A673 (cell line): ENCODE measurements around the gene TMEM186. TPM values are rescaled to one million over a fixed set of nuclear protein-coding genes. Genes with fewer than 3 reads are reported as not detected.

Source experiments
- BruUV-seq: library from RNA; stranded (reverse); fragments of 400-500 nt; replicated peaks from 2 replicates; lab custom pipeline; 2021; lab: Mats Ljungman, UMichigan
- CTCF ChIA-PET: fragments of 300-600 bp; sonication (Branson Sonifier 250); formaldehyde crosslinking; loops from one replicate; lab custom pipeline; 2022; ENCODE audit warnings: antibody characterized with exemption; lab: Charles Lee
- POLR2A ChIA-PET: fragments of 300-600 bp; sonication (Branson Sonifier 250); formaldehyde crosslinking; loops from one replicate; lab custom pipeline; 2022; ENCODE audit warnings: antibody characterized with exemption; ENCODE audit not compliant: low non-redundant PET; lab: Charles Lee
- DNase-seq: peaks from one replicate; pipeline ENCODE4 v3.0.0-alpha.2; 2015; ENCODE audit warnings: low spot score
- H3K27ac ChIP-seq: fragments of 200-600 bp; sonication (generic); 2 replicates; pipeline ENCODE4 v1.5.1; 2016; ENCODE audit warnings: mixed run types, low read depth, mild to moderate bottlenecking, mixed read lengths, antibody characterized with exemption, low read length; ENCODE audit not compliant: poor library complexity, severe bottlenecking
- H3K27me3 ChIP-seq: fragments of 200-600 bp; sonication (generic); replicated peaks from 2 replicates; pipeline ENCODE4 v1.6.1; 2017; ENCODE audit warnings: mixed run types, low read depth, mild to moderate bottlenecking, mixed read lengths, antibody characterized with exemption, low read length; ENCODE audit not compliant: insufficient read depth, poor library complexity
- H3K36me3 ChIP-seq: fragments of 200-600 bp; sonication (generic); 2 replicates; pipeline ENCODE4 v1.6.1; 2016; ENCODE audit warnings: mixed run types, mild to moderate bottlenecking, mixed read lengths, antibody characterized with exemption, low read length; ENCODE audit not compliant: insufficient read depth, poor library complexity, severe bottlenecking
- H3K4me1 ChIP-seq: fragments of 200-600 bp; sonication (generic); 2 replicates; pipeline ENCODE4 v1.6.1; 2017; ENCODE audit warnings: mixed run types, mild to moderate bottlenecking, mixed read lengths, antibody characterized with exemption, low read length; ENCODE audit not compliant: insufficient read depth, poor library complexity, severe bottlenecking
- H3K4me3 ChIP-seq: fragments of 200-600 bp; sonication (generic); 2 replicates; pipeline ENCODE4 v1.5.1; 2016; ENCODE audit warnings: low read depth, mixed run types, mild to moderate bottlenecking, mixed read lengths, low read length; ENCODE audit not compliant: poor library complexity, severe bottlenecking
- H3K9me3 ChIP-seq: fragments of 200-600 bp; sonication (generic); 2 replicates; pipeline ENCODE4 v1.6.1; 2016; ENCODE audit warnings: mixed run types, low read depth, mild to moderate bottlenecking, mixed read lengths, antibody characterized with exemption, low read length; ENCODE audit not compliant: poor library complexity, severe bottlenecking
- CTCF ChIP-seq: fragments of 300-800, 200-600 bp; sonication (generic); conservative IDR thresholded peaks from 2 replicates; pipeline ENCODE4 v1.5.1; 2017; ENCODE audit warnings: low read depth, mild to moderate bottlenecking, antibody characterized with exemption, low read length, moderate library complexity, mixed read lengths
- EZH2 ChIP-seq: fragments of 200-600 bp; sonication (generic); IDR thresholded peaks from 2 replicates; pipeline ENCODE4 v1.6.1; 2017; ENCODE audit warnings: borderline replicate concordance, low read depth, mild to moderate bottlenecking, mixed read lengths, antibody characterized with exemption, low read length; ENCODE audit not compliant: poor library complexity, severe bottlenecking
- intact Hi-C: fragments of 100-400 bp; cut with micrococcal nuclease; formaldehyde crosslinking; loops from one replicate; pipeline ENCODE4 v1.10.0; 2022; ENCODE audit not compliant: unreplicated experiment
- total RNA-seq: library from RNA; stranded (reverse); gene quantifications from 2 replicates; pipeline ENCODE4 v1.2.3, GENCODE V29; 2021

Gene TMEM186
- total RNA-seq, 1 experiment from 2014 or later = 13.5 TPM

- Histone ChIP-seq H3K27ac (no peak overlapping the region), H3K27me3 (no peaks in the 10 kb centered on the region), H3K4me1 (no peaks in the 10 kb centered on the region), H3K36me3 (no peaks in the 10 kb centered on the region), H3K9me3 (no peaks in the 10 kb centered on the region), H3K4me3 (no peak overlapping the region)
- CTCF ChIA-PET = no interaction called here
- TF ChIP-seq EZH2 = no peak
- BruUV-seq = no TSS peak
- intact Hi-C loops = no loop called here
- POLR2A ChIA-PET = no interaction called here
- no peak for DNase-seq
Measured at GRCh38 chr16:8763083-8763482, 34.4 kb downstream of the TMEM186 start.

DNA sequence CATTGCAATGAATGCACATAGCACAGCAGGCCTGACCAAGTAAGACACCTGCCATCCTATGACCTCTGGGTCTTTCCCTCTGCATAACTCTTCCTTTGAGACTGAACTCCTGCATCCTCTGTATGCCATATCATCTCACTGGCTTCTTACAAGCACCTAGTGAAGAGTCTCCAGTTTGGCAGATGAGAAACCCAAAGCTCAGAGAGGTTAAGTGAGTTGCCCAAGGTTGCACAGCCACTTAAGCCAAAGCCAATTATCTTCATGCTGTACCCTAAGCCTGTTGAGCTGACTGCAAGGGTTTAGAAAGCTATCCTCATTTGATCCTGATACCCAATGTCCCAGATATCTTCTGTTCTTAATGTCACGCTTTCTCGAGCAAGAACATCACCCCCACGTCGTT, 35.2 kb downstream of the TMEM186 start:
- no peaks in the 10 kb centered on the region for H3K27me3 ChIP-seq
- no peaks in the 10 kb centered on the region for H3K36me3 ChIP-seq
- no peak for DNase-seq
- no peak overlapping the region for H3K4me3 ChIP-seq
- H3K9me3 ChIP-seq = no peaks in the 10 kb centered on the region
- H3K4me1 ChIP-seq = no peaks in the 10 kb centered on the region
- CTCF ChIA-PET = no interaction called here
- POLR2A ChIA-PET = no interaction called here
- no TSS peak for BruUV-seq
- intact Hi-C loops = no loop called here
- TF ChIP-seq CTCF = no peak
- no peak for TF ChIP-seq EZH2
- no peak overlapping the region for H3K27ac ChIP-seq

- H3K4me3 ChIP-seq = no peak overlapping the region
- no peak for TF ChIP-seq EZH2
- no peak for TF ChIP-seq CTCF
Measured at GRCh38 chr16:8761078-8761477, 36.4 kb downstream of the TMEM186 start.

DNA sequence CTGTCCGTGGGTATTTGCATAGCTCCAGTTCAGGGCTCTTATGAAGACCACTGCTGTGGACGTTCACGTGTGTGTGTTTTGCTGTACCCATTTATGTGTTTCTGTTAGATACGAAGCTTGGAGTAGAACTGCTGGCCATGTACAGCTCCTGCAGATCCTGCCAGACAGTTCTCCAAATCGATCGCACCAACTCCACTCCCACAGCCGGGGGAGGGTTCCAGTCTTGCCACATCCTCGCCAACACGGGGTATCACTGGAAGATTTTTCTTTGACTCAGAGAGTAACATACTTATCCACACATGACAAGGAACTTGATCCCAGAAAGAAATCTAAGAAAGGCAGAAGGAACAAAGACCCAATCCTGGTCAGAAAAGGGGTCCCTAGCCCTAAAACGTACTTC, 37.4 kb downstream of the TMEM186 start:
- POLR2A ChIA-PET = no interaction called here
- Histone ChIP-seq H3K27ac (no peak overlapping the region), H3K9me3 (no peaks in the 10 kb centered on the region), H3K36me3 (no peaks in the 10 kb centered on the region), H3K27me3 (no peaks in the 10 kb centered on the region), H3K4me3 (no peak overlapping the region), H3K4me1 (no peaks in the 10 kb centered on the region)
- CTCF ChIA-PET = no interaction called here
- DNase-seq = no peak
- intact Hi-C loops = no loop called here
- TF ChIP-seq CTCF (no peak), EZH2 (no peak)
- BruUV-seq = no TSS peak

More at GRCh38 chr16:8761078-8761477, 36.4 kb downstream of the TMEM186 start:
- H3K27me3 ChIP-seq = no peaks in the 10 kb centered on the region
- intact Hi-C loops = no loop called here
- H3K36me3 ChIP-seq = no peaks in the 10 kb centered on the region
- no peaks in the 10 kb centered on the region for H3K9me3 ChIP-seq
- ChIA-PET POLR2A (no interaction called here), CTCF (no interaction called here)
- no peaks in the 10 kb centered on the region for H3K4me1 ChIP-seq
- no TSS peak for BruUV-seq
- no peak for DNase-seq
- no peak overlapping the region for H3K27ac ChIP-seq
